Measurements from ENCODE around the gene PTPRK.
A peak's percentile ranks its signal among the peaks of the same experiment; 100 is the strongest.

Gene PTPRK

DNA sequence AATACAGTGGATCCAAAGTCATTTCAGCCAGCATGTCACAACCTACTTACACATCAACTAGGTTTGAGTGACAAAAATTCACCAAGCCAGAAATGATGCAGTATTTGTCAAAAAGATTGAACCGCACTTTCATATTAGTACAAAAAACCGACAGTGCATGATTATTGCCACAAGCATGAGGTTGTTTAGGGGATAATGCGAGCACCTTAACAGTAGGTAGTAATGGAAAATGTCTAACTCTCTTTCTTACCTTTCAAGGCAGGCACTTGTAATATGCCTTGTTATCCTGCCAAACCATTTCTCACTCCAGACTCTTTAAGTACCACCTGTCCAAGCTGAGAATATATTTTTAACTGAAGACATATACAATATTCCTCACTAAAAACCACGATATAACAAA is 349.2 kb downstream of the PTPRK start:
- FAIRE-seq: no peak

DNA sequence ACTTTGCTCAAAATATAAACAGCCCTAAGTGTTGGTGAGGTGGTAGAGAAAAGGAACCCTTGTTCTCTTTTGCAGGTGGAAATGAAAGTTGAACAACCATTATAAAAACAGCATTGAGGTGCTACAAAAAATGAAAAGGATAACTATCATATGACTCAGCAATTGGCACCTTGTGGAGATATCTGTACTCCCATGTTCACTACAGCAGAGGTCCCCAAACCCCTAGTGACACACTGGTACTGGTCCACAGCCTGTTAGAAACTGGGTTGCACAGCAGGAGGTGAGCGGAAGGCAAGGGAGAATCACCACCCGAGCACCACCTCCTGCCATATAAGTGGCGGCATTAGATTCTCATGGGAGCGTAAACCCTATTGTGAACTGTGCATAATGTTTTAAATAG is 352.2 kb downstream of the PTPRK start:
- no peak for FAIRE-seq

DNA sequence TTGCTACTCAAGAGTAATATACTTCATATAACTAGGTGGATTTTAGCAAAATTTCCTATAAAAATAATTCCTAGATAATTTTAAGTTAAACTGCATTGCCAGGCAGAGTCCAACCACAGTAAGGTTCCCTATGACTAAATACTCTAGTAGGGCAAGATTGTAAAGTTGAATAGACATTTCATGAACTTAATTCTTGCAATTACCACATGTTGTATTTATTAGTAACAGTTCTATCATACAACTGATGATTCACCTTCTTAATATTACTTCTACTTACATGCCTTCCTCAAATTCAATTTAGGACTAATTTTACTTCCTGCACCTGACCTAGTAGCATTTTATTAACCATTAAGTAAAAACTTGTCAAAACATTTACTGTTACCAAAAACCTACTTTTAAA is 352.8 kb downstream of the PTPRK start:
- peak; percentile 58 for FAIRE-seq

DNA sequence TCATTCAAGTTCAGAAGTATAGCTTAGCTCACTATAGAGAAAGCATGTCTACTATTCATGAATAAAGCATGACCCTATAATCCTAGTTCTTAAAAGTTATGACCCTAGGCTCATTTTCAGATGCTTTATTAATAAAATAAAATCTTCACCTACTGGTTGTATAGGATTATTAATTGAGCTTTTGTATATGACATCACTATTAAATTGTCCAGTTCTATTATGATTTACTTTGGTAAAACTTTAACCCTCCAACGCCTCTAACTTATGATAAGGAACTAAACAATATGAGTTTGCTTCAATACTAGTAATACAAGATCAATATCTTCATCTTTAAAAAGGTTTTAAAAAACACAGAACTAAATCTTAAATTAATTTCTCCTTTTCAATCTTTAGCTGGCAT is 356.1 kb downstream of the PTPRK start:
- no peak for FAIRE-seq

DNA sequence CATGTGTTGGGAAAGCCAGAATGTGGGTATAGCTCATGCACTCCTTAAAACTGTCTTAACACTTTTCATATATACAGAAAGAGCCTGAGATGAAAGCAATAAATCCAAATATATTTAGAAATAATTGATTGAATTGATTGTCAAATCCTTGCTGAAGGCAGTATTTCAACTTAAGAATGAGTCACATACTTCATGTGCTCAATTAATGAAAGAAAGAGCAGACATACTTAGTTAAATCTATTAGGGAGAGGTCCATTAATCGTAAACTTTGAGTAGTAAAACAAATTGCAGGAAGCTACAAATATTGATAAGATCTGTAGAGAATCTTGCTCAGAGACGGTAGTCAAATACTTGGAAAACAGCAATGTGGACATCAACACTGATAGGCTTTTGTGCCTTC is 358.0 kb downstream of the PTPRK start:
- no peak for FAIRE-seq

DNA sequence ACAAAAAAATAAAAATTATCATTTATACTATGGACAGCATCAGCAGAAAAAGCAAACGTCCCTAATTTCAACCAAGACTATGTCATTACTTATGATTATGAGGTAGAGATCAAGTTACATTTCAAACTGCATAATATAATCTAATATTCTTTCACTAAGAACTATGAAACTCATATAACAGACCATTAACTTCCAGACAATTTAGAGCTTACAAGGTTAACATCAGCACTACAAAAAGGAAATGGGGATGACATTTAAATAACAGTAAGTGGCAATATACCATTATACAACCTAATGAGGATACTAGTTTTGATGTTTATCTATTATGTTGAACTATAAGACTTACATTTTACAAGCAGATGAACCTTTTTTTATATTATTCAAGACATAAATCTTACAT is 358.6 kb downstream of the PTPRK start:
- FAIRE-seq: no peak

- no peak for FAIRE-seq
Measured at GRCh38 chr6:128161263-128161662, 359.1 kb downstream of the PTPRK start.

DNA sequence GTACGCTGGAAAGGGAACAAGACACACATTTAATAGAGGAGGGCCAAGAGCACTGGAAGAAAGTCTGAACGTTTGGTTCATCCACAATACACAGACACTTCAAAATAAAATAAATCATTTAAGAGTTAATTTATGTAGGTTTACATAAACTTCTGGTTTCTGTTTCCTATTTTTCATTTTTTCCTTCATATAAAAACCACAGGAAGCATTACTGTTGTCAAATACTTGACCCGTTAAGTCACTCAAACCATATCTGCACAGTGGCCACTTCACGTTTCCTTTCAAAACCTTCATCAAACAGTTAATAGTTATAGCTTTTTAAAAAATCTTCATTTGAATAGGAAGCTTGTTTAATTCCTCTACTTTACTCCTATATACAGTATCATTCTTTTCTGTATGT is 361.9 kb downstream of the PTPRK start:
- no peak for FAIRE-seq

- FAIRE-seq: no peak
Measured at GRCh38 chr6:128156321-128157111, 363.9 kb downstream of the PTPRK start.

GRCh38 chr6:128155826-128156225 is 364.6 kb downstream of the PTPRK start:
- peak; percentile 24 for FAIRE-seq

DNA sequence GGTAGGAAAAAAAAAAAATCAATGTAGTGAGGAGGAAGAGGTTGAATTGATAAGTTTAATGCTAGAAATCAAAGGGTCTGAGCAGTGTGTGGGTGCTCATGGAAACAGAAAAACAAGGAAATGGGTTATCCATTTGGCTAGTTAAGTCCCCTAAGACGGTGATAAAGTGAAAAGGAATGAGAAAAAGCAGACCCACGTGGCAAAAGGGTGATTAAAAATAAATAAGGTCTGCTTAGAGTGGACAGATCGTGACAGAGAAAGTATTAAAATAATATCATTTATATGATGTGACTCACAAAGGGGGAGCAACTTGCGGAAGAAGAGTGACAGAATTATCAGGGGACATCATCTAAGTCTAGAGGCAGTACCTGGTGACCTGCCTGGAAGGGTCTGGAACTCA is 367.8 kb downstream of the PTPRK start:
- FAIRE-seq: no peak

DNA sequence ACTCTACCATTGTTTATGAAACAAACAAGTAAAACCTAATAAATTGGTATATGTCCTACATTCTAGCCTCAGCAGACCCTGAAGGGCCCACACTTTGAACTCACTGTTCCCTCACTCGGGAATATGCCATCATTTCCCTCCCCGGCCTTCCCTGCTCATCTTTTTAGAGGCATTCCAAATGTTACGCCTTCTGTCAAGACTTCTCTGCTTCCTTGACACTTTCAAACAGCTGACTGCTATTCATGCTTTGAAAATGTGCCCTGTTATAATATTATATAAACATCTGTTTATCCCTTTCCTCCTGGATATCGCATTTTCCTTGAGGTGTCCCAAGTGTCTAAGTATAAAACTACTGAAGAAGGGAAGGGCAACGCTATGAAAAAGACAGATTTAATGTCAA is 370.0 kb downstream of the PTPRK start:
- no peak for FAIRE-seq

- FAIRE-seq: no peak
Measured at GRCh38 chr6:128149796-128150195, 370.6 kb downstream of the PTPRK start.

- FAIRE-seq: no peak
Measured at GRCh38 chr6:128144320-128144719, 376.1 kb downstream of the PTPRK start.

GRCh38 chr6:128141932-128142331 is 378.5 kb downstream of the PTPRK start:
- FAIRE-seq: peak; percentile 74

- FAIRE-seq: peak; percentile 89
Measured at GRCh38 chr6:128139519-128139918, 380.9 kb downstream of the PTPRK start.

GRCh38 chr6:128138694-128139093 is 381.7 kb downstream of the PTPRK start:
- no peak for FAIRE-seq

GRCh38 chr6:128135325-128135724 is 385.1 kb downstream of the PTPRK start:
- no peak for FAIRE-seq

DNA sequence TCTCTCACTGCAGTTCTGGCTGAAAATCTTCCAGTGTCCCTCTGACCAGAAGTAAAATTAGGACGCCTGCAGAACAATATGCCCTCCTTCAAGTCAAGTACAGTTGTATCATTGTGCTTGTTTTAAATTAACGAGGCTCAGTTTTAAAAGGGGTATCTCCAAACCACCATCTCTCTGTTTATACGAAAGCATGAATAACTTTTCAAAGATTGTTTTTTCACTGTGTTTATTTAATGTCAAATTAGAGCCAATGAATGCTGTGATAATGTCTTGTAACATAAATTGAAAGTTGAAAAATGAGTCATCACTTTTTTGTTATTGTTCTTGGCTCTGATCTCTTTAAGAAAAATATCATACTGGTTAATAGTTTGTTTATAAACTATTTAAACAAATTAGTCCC is 388.8 kb downstream of the PTPRK start:
- peak; percentile 77 for FAIRE-seq

DNA sequence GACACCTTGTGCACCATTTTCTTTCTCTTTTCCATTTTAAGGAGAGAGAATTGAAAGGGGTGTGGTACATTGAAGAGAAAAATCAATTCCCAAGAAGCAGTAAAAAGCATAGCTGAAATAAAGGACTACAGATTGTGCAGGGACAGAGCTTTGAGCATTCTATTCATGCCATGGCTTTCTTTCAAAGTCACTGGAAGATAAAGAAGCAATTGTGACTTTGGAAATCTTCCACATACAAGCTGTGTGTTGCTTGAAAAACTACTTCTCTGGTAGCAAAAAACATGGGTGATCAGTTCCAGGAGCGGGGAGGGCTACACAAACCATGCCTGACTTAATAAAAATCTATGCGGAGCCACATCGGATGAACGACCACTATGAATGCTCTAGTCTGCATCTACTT is 389.4 kb downstream of the PTPRK start:
- FAIRE-seq: no peak

DNA sequence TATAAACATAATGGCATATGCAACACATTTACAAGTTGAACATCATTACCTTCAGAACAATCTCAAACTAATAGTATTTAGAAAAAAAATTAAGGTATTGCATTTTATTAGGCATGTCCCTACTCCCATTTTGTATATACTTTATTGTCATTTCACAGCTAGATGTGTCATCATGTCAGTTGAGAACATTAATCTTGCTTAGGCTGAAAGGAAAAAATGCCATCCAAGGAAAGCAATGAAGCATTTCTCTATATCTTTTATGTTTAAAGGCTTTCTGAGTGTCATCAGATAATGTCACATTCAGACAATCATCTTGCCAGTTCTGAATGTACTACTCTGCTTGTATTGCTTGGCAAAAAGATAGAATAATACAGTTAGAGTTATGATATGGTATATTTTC is 390.7 kb downstream of the PTPRK start:
- no peak for FAIRE-seq

- FAIRE-seq: no peak
Measured at GRCh38 chr6:128127650-128128049, 392.7 kb downstream of the PTPRK start.

- no peak for FAIRE-seq
Measured at GRCh38 chr6:128124713-128125112, 395.7 kb downstream of the PTPRK start.

GRCh38 chr6:128121610-128122009 is 398.8 kb downstream of the PTPRK start:
- FAIRE-seq: peak; percentile 17

- FAIRE-seq: peak; percentile 5
Measured at GRCh38 chr6:128121190-128121589, 399.2 kb downstream of the PTPRK start.

All from islet of Langerhans (tissue), 1 donor.